NCI-H226 (cell line): ENCODE measurements around the gene EEF1AKMT2.
"Not testable (repeated sequence)": the region's sequence is repeated elsewhere in the genome, so short reads cannot be mapped to it uniquely, and the experiment has no call there.

Experiments
- DNase-seq: peaks from one replicate; pipeline ENCODE4 v3.0.0-alpha.2; 2015

Gene EEF1AKMT2

DNA sequence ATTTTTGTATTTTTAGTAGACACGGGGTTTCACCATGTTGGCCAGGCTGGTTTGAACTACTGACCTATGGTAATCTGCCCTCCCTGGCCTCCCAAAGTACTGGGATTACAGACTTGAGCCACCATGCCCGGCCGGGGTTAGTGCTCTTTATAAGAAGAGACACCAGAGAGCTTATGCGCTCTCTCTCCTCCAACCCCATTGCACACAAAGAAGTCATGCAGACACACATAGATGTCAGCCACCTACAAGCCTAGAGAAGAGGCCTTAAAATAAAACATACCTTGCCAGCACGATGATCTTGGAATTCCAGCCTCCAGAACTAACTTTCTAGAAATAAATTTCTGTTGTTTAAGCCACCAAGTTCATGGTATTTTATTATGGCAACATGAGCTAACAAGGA lies 37.5 kb downstream of the EEF1AKMT2 start:
- DNase-seq: no peak

DNA sequence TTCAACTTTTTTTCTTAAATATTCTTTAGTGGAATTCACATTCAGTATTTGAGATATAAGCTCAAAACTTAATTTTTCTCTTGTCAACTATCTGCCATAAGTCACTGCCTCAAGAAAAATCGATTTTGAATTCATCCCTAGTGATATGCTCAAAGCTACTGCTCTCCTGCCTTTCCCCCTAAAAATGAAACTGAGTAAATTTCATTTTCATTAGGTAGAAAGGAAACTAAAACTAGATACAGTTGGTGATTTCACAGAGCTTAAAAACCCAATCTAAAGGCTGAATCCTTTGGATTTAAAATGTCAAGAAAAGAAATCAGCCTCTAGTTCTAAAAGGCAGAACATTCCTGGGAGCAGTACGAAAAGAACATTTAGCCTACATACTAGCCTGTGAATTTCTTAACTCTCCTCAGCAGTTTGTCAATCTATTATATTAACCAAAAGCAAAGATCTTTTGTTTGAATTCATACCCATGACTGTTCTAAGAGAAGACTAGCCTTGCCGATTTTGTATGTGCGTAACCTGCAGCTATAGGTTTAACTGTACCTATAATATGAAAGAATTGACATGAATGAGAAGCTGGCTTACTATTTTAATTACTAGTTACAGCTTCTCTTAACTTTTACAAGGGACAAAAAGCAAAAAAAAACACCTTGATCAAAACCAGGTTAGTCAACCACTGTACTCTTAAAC lies 42.6 kb downstream of the EEF1AKMT2 start:
- DNase-seq: no peak

DNA sequence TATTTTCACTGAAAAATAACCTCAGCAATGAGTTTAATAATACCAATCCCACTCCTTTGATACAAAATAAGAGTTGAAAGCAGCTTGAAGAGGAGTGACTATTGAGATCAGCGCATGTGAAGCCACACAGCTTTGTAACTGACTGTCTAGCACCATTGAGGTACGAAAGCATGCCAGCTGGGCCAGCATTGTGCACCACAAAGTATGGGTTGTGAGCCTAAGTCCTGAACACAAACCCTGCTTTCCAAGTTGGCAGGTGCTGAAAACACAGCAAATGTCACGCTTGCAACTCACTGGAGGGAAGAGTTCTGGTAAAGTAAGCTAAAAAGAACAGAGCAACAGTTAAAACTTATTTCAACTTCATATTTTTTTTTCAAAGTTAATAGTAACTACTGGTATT lies 43.5 kb downstream of the EEF1AKMT2 start:
- no peak for DNase-seq

DNA sequence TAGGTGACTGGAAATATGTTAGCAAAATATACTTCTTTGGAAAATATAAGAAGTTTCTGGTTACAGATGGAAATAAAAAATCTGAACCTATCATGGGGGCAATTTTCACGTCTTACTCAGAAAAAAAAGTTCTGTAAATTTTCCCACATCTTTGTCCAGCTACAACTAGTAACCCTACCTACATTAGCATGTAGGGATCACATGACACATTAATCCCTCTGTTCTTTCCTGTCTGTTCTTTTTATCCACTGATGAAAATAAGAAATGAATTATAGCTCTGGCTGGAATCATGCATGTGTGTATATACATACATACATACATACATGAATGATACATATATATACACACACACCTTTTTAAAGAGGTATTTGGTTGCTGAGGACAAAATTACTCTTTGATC lies 43.9 kb downstream of the EEF1AKMT2 start:
- no peak for DNase-seq

DNA sequence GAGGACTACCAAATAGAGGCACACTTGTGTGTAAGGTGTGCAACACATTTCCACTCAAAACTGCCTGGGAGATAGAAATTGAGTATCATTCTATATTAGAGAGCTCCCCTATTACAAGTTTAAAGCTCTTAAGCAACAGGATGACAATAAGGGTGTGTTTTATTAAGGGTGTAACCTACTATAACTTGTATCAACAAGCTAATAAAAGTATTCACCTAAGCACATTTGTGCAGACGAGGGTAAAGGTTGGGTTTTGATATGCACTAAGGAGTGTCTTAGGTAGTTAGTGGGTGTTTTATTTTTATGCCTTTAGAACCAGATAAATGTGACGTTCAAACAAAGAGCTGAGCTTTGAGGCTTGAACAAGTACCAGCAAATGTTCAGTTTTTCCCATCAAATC lies 44.7 kb downstream of the EEF1AKMT2 start:
- no peak for DNase-seq

DNA sequence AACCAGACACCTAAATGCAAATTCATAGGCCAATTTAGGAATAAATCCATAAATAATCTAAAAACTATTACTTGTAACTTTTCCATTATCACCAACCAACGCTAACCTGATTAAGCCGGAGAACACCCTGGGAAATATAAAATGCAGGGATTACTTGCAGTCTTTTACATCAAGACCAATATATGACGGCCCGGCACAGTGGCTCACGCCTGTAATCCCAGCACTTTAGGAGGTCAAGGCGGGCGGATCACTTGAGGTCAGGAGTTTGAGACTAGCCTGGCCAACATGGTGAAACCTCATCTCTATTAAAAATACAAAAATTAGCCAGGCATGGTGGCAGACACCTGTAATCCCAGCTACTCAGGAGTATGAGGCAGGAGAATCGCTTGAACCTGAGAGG lies 45.2 kb downstream of the EEF1AKMT2 start:
- DNase-seq: not testable (repeated sequence)

DNA sequence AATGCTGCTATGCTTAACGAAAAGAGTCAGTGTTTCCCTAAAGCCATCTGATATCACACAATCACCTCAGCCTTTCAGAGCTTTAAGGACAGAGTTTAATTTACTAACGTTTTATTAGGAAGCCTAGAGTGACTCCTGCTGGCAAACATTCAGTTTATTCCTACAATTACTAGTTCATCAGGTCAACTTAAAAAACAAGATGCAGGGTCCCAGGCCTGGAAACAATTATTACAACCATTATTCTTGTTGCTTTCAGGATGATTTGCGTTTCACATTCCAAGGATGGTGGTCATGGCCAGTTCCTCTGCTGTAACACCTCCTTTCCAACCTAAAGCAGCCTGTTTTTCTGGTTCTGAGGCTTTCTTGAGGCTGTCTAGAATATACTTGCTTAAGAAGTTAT lies 46.0 kb downstream of the EEF1AKMT2 start:
- DNase-seq: no peak

DNA sequence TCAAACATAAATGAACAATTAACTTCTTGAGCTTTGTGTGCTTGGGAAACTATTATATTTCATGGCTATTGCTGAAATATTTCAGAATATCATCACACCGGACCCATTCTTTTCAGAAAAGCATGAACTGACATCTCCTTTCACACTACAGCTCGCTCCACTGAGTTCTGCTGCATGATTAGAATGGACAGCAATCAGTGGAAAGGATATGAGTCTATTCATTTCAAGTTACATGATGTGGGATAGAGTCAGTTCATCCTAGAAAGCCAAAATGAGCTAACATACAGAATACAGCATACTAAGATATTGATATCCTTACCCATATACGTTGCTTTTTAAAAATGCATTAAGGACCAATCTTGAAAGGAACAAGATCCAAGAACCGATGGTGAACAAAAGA lies 46.4 kb downstream of the EEF1AKMT2 start:
- DNase-seq: no peak

DNA sequence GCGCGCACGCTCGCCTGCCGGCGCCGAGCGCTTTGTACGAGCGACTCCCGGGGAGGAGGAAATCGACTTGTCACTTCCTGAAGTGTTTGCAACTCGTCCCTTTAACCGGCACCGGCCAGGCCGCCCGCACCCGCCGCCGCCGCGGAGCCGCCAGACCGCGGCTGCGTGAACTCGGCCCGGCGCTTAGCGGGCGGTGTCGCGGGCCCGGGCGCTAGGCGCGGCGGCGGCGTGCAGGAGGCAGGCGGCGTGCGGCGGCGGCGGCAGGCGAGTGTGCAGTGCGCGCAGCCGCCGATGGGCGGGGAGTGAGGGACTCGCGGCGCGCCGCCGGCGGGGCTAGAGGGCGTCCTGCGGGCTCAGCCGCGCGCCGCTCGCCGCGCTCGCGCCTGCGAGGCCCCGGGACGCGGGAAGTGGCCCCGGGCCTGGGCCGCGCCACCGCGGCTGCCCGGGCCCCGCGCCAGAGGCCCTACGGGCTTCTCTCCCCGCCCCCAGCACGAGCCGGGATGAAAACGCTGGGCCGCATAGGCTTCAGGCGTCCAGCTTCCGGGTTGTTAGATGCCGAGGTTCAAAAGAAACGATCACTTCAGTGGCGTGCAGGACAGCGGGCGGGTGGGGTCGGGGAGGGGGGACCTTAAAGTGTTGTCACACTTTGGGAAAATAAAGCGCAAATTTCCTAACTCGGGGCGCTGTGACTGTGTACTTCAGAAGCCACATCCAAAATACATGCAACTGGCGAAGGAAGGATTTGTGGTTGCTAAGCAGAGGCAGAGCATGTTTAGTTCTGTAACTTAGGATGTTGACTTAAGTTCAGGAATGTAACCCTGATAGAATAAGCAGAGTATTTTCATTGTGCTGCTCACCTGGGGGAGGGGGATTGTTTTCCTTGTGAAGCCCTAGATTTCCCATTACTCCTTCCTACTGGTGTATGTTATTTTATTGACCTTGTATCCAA lies 47.3 kb downstream of the EEF1AKMT2 start, which contains the start of gene FAM53B:
Gene FAM53B (minus strand): TSS at position 277 of the 949 bp plus-strand sequence. CDS start 37,665 bp downstream, outside the sequence.
- DNase-seq: peak; percentile 55

DNA sequence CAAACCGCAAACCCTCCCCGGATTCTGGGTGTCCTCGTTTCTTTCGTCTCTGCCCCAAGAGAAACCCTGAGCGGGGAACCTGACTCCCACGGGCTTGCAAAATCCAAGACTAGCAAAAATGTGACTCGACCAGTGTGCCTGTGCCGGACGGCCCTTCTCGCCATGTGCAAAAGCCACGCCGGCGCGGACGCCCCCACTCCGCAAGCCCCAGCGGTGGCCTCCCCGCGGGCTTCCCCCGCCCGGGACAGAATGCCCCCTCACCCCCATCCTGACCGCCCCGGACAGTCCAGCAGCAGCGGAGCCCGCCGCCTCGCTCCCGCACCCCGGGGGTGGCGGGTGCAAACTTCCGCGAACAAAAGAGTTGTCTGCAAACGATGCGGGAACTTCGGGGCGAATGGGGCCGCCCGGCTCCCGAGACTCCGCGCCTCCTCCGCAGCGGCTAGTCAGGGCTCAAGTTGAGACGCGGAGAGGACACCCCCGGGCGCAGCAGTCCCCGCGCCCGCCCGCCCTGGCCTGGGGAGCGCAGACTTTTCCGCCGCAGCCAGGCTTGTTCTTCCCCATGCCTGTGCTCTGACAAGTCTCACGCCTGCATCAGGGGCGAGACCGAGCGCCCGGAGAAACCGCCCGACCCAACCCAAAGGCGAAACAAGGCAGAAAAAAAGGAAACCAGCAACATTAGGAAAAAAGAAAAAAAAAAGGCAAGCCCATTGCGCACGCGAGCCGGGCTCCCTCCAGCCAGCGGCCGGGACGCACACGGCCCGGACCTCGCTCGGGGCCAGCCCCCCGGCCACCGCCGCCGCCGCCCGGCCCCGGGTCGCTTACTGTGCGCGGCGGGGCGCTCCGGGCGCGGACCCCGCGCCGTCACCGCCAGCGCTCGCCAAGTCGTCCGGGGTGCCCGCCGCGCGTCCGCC lies 48.2 kb downstream of the EEF1AKMT2 start:
- no peak for DNase-seq

DNA sequence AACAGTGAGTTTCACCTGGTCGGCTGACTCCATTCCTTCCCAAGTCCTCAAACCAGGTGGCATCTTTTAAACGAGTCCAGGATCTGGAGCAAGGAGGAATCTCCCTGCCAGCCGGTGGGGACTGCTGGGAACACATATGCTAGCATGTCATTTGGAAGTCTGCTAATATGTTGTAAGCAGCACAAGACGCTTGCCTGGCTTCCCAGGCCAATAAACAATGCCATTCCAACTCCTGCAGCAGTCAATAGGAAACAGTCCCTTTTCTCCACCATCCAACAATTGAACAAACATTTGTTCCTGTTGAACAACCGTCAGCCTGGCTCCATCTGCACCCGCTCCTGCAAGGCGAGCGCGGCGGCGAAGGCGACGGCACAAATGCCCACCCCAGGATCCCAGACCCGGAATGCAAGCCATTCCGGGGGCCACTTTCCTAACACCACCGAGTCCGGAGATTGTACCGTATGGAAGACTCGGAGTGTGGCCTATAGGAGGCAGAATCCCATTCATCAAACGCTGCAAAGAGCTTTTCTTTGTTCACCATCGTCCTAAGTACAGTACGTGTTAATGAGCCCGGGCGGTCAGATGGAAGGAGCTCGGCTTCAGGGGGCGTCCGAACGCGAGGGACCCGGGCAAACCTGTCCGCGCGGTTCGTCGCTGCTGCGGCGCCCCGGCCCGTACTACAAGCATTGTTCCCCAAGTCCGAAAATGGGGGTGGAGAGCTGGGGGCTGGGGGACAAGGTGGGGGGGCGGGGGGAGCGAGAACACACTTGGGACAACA lies 49.1 kb downstream of the EEF1AKMT2 start:
- no peak for DNase-seq

DNA sequence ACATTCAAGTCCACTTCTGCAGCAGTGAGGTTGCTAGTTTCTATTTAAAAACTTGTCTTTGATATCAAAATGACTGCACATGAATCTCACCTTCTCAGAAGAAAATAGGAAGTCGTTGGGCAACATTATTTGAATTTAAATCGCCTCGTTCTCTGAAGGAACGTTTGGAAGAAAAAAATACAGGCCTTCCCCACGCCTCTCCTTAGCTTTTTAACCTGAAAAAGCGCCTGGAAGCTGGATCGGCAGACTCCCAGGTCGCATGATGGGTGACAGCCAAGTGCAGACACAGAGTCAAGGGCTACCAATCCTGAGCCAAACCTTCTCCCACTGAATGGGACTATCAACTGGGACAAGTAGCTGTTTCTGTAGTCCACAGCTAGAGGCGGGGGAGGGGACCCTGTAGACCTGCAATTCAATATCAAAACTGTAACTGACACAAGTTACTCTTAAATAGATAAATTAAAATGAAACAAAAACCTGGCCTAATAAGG lies 49.7 kb downstream of the EEF1AKMT2 start:
- no peak for DNase-seq

DNA sequence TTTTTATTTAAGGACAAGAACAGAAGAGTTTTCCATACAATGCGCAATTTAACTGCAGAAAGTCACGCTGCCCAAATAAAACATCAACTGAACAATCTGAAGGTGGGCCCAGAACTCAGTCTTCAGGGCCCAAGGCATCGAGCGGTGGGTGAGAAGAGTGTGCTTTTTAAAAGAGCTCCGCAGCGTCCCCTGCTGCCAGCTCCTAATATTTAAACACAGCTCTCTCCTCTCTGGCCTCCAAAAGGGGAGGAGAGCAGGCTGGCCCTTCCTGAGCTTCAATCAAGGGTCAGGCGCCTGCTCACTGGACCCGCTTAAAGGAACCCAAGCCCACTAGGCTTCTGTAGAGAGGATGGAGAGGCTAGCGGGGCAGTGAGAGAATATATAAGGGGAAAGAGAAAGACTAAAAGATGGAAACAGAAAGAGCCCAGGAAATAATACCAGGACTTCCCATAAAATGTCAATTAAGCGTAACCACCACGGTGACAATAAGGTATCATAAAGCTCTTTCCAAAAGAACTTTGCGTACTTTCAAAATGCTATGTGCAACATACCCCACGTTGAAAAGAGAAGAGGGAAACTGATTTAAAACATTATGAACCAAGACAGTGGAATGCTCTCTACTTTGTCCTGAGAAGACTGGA lies 50.3 kb downstream of the EEF1AKMT2 start:
- DNase-seq: peak; percentile 9

DNA sequence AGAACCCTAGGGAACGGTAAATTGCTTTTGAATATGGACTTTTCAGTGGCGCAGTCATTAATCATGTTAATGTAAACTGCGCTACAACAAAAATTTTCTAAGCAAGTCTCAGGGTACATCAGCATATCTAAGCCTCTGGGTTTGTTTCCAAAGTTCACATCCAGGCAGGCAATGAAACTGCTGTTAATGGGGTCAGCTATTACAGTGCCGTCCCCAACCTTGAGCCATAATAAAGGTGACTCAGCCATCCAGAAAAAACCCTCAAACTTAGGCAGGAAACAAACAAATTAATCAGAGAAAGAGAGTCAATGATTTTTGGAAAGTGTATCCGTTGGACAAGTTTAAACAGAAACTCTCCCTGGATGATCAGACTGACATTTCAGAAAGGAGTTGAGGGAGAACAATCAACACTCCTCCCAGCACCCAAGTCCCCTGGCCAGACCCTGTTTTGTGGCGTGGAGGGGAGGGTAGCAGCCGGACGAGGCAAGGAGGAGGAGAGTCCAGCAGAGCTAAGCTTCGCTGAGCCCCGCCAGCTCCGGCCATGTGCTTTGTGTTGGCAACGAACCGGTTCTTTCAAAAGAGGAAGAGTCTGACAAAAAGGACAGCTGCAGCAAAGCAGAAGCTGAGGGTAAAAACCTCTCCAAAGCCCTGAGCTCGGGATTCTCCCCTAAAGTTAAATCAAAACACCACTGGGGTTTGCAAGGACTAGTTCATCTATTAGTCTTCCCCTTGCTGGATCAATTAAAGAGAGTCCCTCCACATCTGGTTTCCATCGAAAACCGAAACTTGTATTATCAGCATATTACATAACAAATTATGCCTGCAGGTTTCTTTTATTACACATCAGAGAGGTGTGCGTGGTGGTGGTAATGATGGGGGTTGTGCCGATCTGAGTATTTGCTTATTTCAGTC lies 51.1 kb downstream of the EEF1AKMT2 start:
- no peak for DNase-seq

DNA sequence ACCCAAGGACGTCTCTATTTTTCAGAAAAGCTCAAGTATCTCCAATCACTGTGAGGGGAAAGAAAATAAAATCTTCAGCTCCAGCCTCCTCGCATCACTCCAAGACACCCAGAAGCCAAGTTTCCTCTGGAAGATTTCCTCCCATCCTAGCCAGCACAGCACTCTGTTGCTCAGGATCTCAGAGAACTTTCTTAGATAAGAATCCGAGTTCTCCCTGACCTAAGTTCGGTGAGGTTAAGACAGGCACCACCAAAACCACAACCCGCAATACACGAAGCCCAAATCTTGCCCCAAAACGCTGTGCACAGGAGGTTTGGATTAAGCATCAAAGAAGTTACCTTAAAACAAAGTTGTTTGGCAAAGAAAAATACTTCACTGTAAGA lies 51.7 kb downstream of the EEF1AKMT2 start:
- no peak for DNase-seq

DNA sequence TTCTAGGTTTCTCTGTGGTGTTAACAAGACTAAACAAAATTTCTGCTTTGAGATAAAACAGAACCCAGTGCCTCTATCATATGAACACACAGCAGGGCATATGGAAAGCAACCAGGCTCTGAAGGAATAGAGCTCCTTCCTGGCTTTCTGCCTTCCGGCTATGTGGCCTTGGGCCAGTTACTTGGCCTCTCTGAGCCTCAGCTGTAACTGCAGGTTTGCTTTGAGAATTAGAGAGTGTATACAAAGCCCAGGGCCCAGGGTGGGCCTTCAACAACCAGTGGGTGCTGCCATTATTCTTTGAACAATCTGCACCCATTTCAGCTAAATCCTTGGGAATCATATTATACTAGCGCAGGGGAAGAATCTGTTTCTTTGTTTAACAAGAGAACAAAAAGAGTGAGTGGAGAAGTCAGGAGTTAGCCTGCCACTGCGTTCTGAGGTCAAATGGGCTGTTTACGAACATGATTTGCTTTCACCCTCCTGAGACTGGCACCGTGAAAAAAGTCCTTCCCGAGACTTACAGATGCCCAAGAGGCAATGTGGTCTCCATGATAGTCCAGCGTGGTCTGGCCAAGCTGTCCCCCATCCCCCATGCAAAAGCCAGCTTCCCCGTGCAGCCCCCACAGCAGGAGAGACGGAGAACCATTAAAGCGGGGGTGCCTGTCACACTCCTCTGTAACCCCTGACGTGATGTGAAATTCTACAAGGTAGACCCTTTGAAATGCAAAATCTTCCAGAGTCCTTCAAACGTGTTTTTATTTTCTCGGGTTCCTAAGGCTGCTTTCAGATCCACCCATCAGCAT lies 52.4 kb downstream of the EEF1AKMT2 start:
- DNase-seq: no peak

DNA sequence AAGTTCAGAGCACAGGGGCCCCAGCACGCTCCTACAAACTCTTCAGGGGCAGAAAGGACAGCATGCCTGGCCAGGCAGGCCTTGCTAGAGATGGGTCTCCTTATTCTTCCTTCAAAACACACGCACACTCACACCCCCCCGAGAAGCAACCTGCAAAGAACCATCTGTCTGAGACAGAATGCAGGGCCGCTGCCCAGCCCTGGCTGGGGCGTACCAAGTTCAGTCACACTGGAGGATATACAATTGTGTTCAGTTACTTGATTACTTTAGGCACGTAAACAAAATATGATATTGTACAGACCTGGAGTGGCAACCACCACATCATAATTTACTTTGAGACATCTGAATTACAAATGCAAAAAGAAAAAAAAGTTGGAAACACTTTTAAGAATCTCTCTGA lies 53.2 kb downstream of the EEF1AKMT2 start:
- no peak for DNase-seq

DNA sequence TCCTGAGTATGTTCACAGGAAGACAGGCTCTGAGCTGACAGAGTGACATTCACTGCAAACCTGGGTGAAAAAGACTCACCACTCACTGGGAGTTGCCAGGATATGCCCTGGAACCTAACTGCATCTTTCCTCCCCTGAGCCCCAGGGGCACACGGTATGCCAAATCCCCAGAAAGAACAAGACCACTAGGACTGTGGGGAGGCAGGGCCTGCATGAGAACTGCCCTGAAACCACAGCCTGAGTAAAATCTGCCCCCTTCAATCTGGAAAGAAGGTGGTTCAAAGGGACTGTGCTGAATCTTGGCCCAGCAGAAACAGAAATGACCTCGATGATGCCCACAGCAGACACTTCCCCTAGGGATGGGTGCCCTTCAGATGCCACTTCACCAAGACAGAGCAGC lies 54.0 kb downstream of the EEF1AKMT2 start:
- no peak for DNase-seq

DNA sequence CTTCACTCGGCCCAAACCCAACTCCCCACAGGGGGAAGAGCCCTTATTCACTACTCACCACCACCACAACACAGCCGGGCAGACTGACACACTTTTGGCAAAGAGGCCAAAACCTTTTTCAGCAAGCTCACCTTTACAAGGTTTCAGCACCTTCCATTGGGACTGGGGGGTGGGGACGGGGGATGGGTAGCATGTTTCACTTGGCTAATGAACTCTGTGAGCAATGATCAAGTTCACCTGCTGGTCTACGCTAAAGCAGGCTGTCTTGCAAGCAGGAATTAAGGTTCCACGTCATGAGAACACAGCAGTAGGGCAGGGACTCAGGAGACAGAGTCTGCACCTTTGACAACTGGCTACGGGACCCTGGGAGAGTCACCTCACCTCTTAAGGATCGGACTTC lies 54.5 kb downstream of the EEF1AKMT2 start:
- DNase-seq: no peak
